NCI-H1048 (cell line): Measurements from ENCODE around the gene GCLC.
"Not testable (repeated sequence)": the region's sequence is repeated elsewhere in the genome, so short reads cannot be mapped to it uniquely, and the experiment has no call there.

ENCODE experiments used
- DNase-seq: peaks from one replicate; lab custom pipeline; 2025; lab: John Stamatoyannopoulos, UW

Gene GCLC

GRCh38 chr6:53556986-53557715 is 12.2 kb upstream of the GCLC start:
- no peak for DNase-seq

GRCh38 chr6:53553600-53553999 is 8.7 kb upstream of the GCLC start:
- DNase-seq: not testable (repeated sequence)

- not testable (repeated sequence) for DNase-seq
Measured at GRCh38 chr6:53551681-53552080, 6.8 kb upstream of the GCLC start.

- peak; percentile 87 for DNase-seq
Measured at GRCh38 chr6:53547811-53548496, 3.1 kb upstream of the GCLC start.

- no peak for DNase-seq
Measured at GRCh38 chr6:53547166-53547810, 2.4 kb upstream of the GCLC start.

GRCh38 chr6:53546281-53546680 is 1.4 kb upstream of the GCLC start:
- DNase-seq: no peak

- no peak for DNase-seq
Measured at GRCh38 chr6:53544217-53544469, 758 bp downstream of the GCLC start.

- no peak for DNase-seq
Measured at GRCh38 chr6:53543359-53544216, 1.3 kb downstream of the GCLC start.

GRCh38 chr6:53541900-53542299 is 3.0 kb downstream of the GCLC start:
- DNase-seq: no peak

- DNase-seq: no peak
Measured at GRCh38 chr6:53540129-53540692, 4.7 kb downstream of the GCLC start.

- DNase-seq: no peak
Measured at GRCh38 chr6:53539561-53539960, 5.3 kb downstream of the GCLC start.

- no peak for DNase-seq
Measured at GRCh38 chr6:53536561-53536960, 8.3 kb downstream of the GCLC start.

GRCh38 chr6:53532942-53533341 is 12.0 kb downstream of the GCLC start:
- DNase-seq: no peak

GRCh38 chr6:53532061-53532797 is 12.7 kb downstream of the GCLC start:
- DNase-seq: no peak

GRCh38 chr6:53530780-53531386 is 14.0 kb downstream of the GCLC start:
- no peak for DNase-seq

- DNase-seq: no peak
Measured at GRCh38 chr6:53530346-53530745, 14.6 kb downstream of the GCLC start.

GRCh38 chr6:53529324-53530036 is 15.4 kb downstream of the GCLC start:
- DNase-seq: no peak

GRCh38 chr6:53528107-53528506 is 16.8 kb downstream of the GCLC start:
- no peak for DNase-seq

- DNase-seq: no peak
Measured at GRCh38 chr6:53527249-53527765, 17.6 kb downstream of the GCLC start.

GRCh38 chr6:53526000-53526399 is 18.9 kb downstream of the GCLC start:
- no peak for DNase-seq
